Measurements from ENCODE around the gene TTC3.

TTC3 gene

GRCh38 chr21:37228003-37228400, 154.9 kb downstream of the TTC3 start:
- no peak for DNase-seq

DNA sequence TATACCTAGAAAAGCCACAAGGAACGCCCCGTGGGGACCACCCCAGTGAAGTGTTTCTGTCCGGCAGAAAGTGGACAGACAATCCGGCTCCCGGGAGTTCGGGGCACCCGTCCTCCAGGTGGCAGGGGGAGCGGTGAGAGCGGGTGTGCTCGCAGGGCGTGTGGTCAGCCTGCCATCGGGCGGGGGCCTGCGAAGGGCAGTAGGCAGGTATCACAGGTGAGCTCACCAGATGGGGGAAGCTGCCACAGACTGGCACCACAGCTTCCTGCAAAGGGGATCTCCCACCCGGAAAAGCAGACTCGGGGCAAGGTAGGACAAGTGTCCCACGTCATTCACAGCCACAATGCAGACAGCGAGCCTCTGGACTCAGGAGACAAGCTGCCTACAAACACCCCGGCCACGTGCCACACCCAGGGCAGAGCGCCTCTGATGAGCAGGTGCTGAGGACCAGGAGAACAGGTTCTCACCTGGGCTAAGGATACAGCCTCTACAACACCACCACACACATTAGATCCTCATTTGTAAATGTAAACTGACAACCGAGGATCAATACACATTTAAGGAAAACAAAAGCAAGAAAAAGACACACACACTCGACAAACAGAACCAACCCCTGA, 157.7 kb downstream of the TTC3 start:
- no peak for DNase-seq

DNA sequence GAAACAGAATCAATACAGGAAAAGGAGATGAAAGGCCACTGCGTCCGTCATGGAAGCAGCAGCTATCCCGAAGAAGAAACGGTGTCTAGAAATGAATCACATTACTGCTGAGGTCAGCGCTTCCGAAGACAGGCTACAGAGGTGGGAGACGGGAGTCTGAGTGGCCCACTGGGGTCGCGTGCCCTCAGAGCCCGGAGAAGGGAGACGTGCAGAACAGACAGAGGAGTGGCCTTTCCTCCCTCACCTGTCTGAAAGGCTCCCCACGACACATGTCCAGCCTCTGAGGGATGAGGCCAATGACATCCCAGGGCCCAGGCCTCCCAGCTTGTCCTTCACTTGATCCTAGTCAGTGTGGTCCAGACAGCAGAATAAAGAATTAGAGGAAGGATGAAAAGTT, 158.2 kb downstream of the TTC3 start:
- no peak for DNase-seq

GRCh38 chr21:37231671-37232070, 158.6 kb downstream of the TTC3 start:
- DNase-seq: no peak

DNA sequence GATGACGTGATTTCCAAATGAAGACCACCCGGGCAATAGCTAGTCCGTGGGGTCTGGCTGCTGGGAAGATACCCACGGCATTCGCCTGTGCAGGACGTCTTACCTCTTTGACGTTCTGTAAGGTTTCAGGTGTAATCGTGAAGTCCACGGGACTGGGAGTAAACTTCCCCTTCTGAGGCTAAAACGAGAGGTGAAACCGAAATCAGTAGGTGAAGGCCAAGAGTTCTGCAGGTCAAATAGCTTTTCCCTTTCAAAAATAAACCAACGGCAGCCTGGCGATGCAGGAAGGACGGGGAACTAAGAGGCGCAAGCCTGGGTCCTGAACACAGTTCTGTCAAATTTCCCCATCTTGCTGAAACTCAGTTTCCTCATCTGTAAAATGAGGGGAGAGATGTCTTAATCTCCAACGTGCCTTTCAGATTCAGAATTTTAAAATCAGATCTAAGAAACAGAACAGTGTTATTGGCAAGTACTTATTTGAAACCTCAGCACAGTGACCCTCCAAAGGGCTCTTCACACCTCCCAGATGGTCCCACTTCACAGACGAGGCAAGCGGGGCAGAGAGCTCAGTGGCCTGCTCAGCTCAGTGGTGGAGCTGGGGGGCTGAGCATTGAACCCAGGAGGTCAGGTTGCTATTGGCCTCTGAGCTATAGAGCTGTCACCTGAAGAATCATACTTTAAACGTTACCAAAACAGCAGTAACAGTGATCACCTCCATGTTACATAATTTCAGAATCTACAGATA, 159.4 kb downstream of the TTC3 start:
- no peak for DNase-seq

DNA sequence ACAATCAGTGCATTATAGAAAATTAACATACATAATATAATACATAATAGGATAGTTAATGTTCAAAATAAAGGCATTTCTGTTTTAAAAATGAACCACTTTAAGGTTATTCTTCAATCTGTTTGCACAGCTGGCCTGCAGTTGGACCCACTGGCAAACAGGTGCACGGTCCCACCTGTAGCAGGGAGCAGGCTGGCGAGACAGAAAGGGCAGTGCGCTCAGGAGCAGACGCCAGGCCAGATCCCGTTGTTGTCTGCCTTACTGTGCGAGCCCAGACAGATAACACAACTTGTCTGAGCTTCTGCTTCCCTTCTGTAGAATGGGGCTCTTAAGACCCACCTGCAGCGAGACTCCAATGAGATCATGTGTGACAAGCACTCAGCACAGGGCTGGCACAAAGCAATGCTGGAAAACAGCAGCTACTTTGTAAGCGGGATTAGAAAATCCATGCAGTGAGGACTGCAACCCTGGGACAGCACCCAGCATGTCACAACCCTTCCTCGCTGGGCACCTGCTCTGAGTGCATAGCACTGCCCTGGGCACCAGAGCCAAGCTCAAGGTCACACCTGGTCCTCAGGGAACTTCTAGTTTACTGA, 160.6 kb downstream of the TTC3 start:
- no peak for DNase-seq

- DNase-seq: no peak
Measured at GRCh38 chr21:37237346-37237745, 164.3 kb downstream of the TTC3 start.

- DNase-seq: no peak
Measured at GRCh38 chr21:37237764-37238163, 164.7 kb downstream of the TTC3 start.

GRCh38 chr21:37240978-37241377, 167.9 kb downstream of the TTC3 start:
- no peak for DNase-seq

DNA sequence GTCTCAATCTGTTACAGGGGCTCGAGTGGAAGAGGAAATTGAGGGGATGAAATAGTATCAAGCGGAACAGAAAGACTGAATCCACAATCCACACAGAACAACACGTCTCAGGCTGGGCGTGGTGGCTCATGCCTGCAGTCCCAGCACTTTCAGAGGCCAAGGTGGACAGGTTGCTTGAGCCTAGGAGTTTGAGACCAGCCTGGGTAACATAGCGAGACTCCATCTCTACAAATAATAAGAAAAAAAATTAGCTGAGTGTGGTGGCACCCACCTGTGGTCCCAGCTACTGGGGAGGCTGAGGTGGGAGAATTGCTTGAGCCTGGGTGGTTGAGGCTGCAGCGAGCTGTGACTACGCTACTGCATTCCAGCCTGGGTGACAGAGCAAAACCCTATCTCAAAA, 168.4 kb downstream of the TTC3 start:
- no peak for DNase-seq

DNA sequence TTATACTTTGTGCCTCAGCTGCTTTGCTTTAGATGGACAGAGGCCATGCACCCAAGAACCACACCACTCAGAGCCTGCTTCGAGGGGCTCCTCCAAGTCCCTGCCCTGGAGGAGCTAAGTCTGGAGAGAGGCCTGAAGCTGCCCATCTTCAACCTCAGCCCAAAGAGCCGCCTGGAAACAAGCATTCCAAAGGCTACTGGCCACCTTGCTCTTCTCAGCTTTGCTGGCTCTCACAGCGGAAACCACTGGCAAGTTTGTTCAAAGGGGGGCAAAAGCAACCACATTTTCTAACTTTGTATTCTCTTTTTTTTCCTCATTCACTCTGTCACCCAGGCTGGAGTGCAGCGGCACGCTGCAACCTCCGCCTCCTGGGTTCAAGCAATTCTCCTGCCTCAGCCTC, 170.9 kb downstream of the TTC3 start:
- DNase-seq: no peak

DNA sequence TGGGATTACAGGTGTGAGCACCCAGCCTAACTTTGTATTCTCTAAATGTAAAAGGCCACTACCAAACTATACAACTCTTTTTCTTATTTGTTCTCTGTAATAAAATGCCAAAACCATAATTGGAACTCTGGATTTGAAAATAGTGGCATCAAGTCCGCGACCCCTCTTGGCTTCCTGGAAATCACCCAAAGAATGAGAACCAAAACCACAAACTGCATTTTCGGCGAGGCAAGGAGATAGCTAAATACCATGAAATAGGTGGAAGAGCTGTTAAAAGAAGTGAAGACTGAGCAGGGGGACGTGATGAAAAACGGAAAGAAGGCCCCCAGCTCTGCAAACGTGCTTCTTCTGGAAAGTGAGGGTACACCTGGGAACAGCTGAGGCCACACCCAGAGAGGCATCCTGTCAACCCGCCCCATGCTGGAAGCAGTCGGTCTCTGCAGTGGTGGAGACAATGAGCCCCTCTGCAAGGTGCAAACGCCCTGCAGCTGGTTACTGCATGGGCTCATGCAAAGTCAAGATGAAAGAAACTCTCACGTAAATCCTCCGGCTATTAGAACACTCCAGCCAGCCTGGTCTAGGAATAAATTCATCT, 171.5 kb downstream of the TTC3 start:
- no peak for DNase-seq

DNA sequence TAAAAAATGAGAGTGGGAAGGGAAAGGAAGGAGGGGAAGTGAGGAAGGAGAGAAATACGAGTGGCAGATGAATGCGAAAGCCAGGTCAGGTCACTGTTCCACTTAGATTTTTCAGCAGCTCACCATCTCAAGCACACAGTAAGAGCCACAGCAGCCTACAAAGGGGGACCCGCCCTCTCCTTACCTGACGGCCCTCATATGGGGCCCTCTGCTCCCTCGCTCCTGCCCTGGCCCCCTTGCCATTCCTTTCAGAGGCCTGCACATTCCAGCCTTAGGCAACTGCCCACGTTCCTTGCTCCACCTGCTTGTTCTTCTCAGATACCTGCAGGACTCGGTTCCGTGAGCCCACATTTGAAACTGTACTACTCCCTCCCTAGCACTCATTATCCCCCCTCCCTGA, 172.1 kb downstream of the TTC3 start:
- no peak for DNase-seq

GRCh38 chr21:37248298-37248697, 175.2 kb downstream of the TTC3 start:
- no peak for DNase-seq

DNA sequence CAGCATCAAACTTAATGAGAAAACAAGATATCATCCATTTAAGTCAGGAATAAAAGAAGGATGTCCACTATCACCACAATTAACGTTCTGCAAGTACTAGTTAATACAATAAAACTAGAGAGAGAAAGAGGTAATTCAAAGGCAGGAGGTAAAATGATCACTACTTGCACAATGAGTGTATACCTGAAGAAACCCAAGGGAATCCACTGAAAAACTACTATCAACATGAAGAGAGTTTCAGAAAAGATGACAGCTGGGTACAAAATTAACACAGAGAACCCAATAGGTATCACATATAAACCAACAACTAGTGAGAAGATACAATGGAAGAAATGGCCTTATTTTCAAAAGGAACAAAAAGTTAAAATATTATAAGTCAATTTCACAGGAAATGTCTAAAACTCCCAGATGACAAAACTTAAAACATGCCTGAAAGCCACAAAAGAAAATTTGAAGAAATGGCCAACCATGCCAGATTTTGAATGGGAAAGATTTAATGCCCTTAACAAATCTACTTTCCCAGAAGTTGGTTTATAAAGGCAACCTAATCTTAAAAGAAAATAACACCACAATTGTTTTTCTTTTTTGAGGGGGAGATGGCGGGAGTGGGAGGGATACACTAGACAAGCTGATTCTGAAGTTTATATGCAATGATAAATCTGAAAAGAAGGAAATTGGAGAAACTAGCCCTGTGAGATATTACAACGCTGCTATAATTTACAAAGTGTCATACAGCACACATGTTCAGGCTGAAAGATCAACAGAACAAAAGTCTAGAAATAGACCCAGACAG, 176.3 kb downstream of the TTC3 start:
- no peak for DNase-seq

DNA sequence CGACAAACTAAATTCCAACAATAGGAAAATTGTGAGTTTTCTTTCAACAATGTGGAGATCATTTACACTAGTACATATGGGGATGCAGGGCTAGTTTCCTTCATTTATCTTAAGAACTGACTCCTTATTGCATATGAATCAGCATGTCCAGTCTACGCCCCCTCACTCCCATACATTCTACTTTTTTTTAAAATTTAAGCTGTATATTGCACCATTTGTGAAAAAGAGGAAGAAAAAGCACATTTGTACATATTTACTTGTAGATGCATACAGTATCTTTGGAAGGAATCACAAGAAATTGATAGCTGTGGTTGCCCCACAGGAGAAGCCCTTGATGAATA, 178.2 kb downstream of the TTC3 start:
- no peak for DNase-seq
